IPS-11a (cell line): ENCODE measurements around the gene TAF11L2.
"Not testable (repeated sequence)": the region's sequence is repeated elsewhere in the genome, so short reads cannot be mapped to it uniquely, and the experiment has no call there.

Experiments used
- H3K4me3 ChIP-seq: one replicate; pipeline ENCODE4 v1.5.1; 2013; ENCODE audit warnings: low read depth, low read length, control low read depth

The TAF11L2 gene

DNA sequence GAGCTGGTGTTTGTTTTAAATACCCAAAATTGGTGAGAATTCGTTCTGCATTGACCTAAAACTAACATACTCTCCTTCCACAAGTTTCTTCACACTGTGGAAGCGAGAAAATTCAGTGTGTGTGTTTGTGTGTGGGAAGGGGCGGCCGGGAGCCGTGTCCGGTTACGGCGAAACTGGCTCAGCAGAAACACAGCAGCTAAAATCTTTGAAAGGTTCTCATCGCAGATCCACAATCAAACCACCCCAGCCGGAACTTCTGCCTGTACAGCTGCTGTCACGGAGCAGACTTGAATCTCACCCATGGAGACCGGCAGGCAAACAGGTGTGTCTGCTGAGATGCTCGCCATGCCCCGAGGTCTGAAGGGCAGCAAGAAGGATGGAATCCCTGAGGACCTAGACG lies 26.9 kb downstream of the TAF11L2 start, which contains the start of gene TAF11L5:
TAF11L5 (plus strand) TSS at position 301 of the 400 bp plus-strand sequence.
- H3K4me3 ChIP-seq = not testable (repeated sequence)

DNA sequence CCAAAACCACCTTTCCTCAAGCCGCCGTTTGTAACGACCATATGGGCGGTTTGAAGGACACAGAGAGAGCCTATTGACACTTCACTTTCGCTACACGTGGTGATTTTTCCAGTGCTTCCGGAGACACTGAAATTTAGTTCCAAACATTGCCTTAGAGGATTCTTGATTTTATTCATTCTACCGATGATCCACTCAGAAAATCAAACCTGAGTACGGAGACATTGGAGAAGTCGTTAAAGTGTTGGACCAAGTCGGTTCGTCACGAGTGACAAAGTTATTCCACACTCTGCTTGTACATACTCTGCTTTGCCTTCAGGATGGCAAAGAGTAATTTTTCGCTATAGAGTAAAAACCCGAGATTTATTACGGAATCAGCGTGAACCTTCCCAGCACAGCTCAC lies 28.5 kb downstream of the TAF11L2 start:
- H3K4me3 ChIP-seq = not testable (repeated sequence)

DNA sequence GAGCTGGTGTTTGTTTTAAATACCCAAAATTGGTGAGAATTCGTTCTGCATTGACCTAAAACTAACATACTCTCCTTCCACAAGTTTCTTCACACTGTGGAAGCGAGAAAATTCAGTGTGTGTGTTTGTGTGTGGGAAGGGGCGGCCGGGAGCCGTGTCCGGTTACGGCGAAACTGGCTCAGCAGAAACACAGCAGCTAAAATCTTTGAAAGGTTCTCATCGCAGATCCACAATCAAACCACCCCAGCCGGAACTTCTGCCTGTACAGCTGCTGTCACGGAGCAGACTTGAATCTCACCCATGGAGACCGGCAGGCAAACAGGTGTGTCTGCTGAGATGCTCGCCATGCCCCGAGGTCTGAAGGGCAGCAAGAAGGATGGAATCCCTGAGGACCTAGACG lies 30.3 kb downstream of the TAF11L2 start, which contains the start of gene TAF11L6:
TAF11L6 (plus strand) TSS at position 301 of the 400 bp plus-strand sequence.
- not testable (repeated sequence) for H3K4me3 ChIP-seq
